Measurements from ENCODE around the gene OR56B1.
"Not testable (repeated sequence)": the region's sequence is repeated elsewhere in the genome, so short reads cannot be mapped to it uniquely, and the experiment has no call there.

OR56B1 gene

GRCh38 chr11:5703741-5704536, 32.3 kb upstream of the OR56B1 start:
- TF ChIP-seq, protein P1, sequence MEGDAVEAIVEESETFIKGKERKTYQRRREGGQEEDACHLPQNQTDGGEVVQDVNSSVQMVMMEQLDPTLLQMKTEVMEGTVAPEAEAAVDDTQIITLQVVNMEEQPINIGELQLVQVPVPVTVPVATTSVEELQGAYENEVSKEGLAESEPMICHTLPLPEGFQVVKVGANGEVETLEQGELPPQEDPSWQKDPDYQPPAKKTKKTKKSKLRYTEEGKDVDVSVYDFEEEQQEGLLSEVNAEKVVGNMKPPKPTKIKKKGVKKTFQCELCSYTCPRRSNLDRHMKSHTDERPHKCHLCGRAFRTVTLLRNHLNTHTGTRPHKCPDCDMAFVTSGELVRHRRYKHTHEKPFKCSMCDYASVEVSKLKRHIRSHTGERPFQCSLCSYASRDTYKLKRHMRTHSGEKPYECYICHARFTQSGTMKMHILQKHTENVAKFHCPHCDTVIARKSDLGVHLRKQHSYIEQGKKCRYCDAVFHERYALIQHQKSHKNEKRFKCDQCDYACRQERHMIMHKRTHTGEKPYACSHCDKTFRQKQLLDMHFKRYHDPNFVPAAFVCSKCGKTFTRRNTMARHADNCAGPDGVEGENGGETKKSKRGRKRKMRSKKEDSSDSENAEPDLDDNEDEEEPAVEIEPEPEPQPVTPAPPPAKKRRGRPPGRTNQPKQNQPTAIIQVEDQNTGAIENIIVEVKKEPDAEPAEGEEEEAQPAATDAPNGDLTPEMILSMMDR (IDR thresholded peaks at IDR 0.05; ENCODE audit: extremely low read depth, insufficient read depth, missing control alignments) = no peak
- DNase-seq (ENCODE audit: low spot score) = no peak
- in situ Hi-C loops (cut with MboI; ENCODE audit: low pct_unique_long_range_greater_than_20kb, low sequenced_read_pairs, unreplicated experiment) = no loop called here

DNA sequence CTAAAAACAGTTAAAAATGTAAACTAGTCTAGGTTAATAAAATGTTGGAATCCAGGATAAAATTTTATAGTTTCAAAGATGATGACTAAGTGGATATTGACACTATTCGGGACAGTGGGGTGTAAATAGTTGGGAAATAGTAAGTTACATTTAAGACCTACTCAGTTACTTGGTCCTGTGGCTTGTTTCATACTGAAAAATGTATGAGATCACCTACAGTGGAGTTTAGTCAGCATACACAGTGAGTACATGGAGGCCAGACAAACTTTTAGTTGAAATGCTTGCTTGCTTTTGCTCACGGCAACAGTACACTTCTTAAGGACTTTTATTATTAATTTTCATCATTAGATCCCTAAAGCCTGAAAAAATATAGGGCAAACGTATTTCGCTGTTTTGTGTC, 30.6 kb upstream of the OR56B1 start:
- TF ChIP-seq, protein P1 (IDR thresholded peaks at IDR 0.05; ENCODE audit: extremely low read depth, insufficient read depth, missing control alignments) = no peak
- in situ Hi-C loops (cut with MboI; ENCODE audit: low pct_unique_long_range_greater_than_20kb, low sequenced_read_pairs, unreplicated experiment) = no loop called here
- no peak for DNase-seq (ENCODE audit: low spot score)

- TF ChIP-seq, protein P1 (IDR thresholded peaks at IDR 0.05; ENCODE audit: extremely low read depth, insufficient read depth, missing control alignments) = peak; percentile 44
- DNase-seq (ENCODE audit: low spot score) = no peak
- in situ Hi-C loops (cut with MboI; ENCODE audit: low pct_unique_long_range_greater_than_20kb, low sequenced_read_pairs, unreplicated experiment) = no loop called here
Measured at GRCh38 chr11:5712507-5712906, 23.7 kb upstream of the OR56B1 start.

- in situ Hi-C loops (cut with MboI; ENCODE audit: low pct_unique_long_range_greater_than_20kb, low sequenced_read_pairs, unreplicated experiment) = no loop called here
- no peak for DNase-seq (ENCODE audit: low spot score)
- TF ChIP-seq, protein P1 (IDR thresholded peaks at IDR 0.05; ENCODE audit: extremely low read depth, insufficient read depth, missing control alignments) = no peak
Measured at GRCh38 chr11:5713695-5714094, 22.6 kb upstream of the OR56B1 start.

DNA sequence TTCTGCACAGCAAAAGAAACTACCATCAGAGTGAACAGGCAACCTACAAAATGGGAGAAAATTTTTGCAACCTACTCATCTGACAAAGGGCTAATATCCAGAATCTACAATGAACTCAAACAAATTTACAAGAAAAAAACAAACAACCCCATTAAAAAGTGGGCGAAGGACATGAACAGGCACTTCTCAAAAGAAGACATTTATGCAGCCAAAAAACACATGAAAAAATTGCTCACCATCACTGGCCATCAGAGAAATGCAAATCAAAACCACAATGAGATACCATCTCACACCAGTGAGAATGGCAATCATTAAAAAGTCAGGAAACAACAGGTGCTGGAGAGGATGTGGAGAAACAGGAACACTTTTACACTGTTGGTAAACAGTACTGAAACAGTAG, 19.7 kb upstream of the OR56B1 start:
- not testable (repeated sequence) for DNase-seq (ENCODE audit: low spot score)

GRCh38 chr11:5719703-5720495, 16.3 kb upstream of the OR56B1 start:
- DNase-seq (ENCODE audit: low spot score) = no peak
- in situ Hi-C loops (cut with MboI; ENCODE audit: low pct_unique_long_range_greater_than_20kb, low sequenced_read_pairs, unreplicated experiment) = no loop called here
- TF ChIP-seq, protein P1 (IDR thresholded peaks at IDR 0.05; ENCODE audit: extremely low read depth, insufficient read depth, missing control alignments) = no peak

More for the DNA sequence above, 19.7 kb upstream of the OR56B1 start:
- in situ Hi-C loops (cut with MboI; ENCODE audit: low pct_unique_long_range_greater_than_20kb, low sequenced_read_pairs, unreplicated experiment) = not testable (repeated sequence)

DNA sequence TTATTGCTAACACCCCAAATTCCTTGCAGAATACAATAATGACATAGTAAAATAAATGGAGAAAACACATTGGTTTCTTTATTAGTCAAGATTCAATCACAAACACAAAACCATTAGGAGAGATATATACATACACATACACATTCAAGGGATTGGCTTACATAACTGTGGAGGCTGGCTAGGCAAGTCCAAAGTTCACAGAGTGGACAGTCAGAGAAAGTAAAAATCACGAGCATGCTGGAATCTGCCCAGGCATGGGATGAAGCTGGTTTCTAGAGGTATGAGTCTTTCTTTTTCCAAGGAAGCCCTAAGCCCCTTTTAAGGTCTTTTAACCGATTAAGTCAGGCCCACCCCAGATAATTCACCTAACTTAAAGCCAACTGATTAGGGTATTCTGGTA, 13.6 kb upstream of the OR56B1 start:
- in situ Hi-C loops (cut with MboI; ENCODE audit: low pct_unique_long_range_greater_than_20kb, low sequenced_read_pairs, unreplicated experiment) = no loop called here
- TF ChIP-seq, protein P1 (IDR thresholded peaks at IDR 0.05; ENCODE audit: extremely low read depth, insufficient read depth, missing control alignments) = no peak

More for the DNA sequence above, 13.6 kb upstream of the OR56B1 start:
- no peak for DNase-seq (ENCODE audit: low spot score)

Data from GM13977 (cell line).